Stimulated activated CD8-positive, alpha-beta memory T cell treated with anti-CD3 and anti-CD28 coated beads, Interleukin-2, amount 100 ng/mL, for 48 hours (primary cell): ENCODE data around the gene EFNA2.
"Not testable (repeated sequence)": the region's sequence is repeated elsewhere in the genome, so short reads cannot be mapped to it uniquely, and the experiment has no call there.

Experiments
- DNase-seq, 2 donors: peaks; one replicate each; pipeline ENCODE4 v3.0.0-alpha.2; 2020; ENCODE audit warnings: low read depth in 2 of 2

The EFNA2 gene

DNA sequence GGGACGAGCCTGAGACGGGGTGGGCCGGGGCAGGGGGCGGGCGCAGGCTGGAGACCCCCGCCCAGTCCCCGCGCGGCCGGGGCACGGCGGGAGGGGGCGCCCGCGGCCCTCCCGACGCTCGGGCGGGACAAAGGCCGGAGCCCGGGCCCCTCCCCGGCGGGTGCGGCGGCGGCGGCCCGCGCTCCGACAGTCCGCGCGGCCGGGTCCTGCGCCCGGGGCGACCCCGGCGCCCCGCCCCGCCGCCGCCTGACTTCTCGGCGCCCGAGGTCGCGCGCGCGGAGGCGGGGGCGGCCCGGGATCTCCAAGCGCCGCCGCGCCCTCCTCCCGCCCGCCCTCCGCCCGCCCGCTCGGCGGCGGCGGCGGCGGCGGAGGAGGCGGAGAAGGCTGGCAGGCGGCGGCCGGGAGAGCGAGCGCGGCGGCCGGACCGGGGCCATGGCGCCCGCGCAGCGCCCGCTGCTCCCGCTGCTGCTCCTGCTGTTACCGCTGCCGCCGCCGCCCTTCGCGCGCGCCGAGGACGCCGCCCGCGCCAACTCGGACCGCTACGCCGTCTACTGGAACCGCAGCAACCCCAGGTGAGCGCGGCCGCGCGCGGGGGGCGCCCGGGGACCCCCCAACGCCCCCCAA, at the start of gene EFNA2:
TSS of gene EFNA2 (plus strand) at position 137 of the 624 bp plus-strand sequence. CDS start at position 433, 296 bp downstream.
- no peak for DNase-seq

DNA sequence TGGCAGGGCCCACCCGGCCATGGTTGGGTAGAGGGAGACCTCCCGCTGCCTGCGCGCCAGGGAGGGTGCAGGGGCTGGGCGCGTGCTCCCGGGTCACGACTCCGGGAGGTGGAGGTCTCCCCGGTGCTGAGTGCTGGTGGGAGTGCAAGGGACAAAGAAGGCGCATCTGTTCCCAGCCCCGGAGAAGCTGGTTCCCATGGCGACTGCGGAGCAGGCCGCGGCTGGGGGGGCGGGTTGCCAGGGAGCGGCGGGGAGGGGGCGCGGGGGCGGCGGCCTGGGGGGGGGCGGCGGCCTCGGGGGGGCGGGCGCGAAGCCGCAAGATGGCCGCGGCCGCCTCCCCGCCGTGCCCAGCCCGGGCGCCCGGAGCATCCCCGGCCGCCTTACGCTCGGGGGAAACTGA, 49.1 kb upstream of the EFNA2 start:
- no peak for DNase-seq

DNA sequence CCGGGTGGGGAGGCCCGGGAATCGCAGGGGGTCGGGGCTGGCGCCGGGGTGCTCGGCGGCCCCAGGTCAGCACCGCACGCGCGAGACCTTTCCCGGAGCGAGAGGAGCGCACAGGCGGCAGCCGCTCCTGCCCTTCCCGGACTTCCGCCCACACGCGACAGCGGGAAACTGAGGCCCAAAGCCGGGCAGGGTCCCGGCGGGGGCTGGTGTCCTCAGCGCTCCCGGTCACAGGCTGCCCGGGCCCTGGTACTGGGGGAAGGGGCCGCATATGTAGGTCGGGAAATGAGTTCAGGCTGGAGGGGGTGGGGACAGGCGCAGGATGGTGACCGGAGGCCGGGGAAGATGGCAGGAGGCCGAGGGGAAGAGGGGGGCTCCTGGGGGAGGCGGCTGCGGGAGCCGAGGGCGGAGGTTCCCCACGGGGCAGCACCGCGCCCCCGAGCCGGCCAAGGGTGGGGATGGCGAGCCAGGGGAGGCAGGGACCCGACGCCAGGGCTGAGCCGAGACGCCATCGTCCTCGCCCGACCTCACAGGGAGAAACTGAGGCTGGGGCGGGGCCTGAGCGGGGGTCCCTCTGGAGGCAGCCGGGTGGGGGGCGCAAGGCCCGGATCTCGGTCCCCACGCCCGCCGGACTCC, 48.5 kb upstream of the EFNA2 start:
- no peak for DNase-seq

DNA sequence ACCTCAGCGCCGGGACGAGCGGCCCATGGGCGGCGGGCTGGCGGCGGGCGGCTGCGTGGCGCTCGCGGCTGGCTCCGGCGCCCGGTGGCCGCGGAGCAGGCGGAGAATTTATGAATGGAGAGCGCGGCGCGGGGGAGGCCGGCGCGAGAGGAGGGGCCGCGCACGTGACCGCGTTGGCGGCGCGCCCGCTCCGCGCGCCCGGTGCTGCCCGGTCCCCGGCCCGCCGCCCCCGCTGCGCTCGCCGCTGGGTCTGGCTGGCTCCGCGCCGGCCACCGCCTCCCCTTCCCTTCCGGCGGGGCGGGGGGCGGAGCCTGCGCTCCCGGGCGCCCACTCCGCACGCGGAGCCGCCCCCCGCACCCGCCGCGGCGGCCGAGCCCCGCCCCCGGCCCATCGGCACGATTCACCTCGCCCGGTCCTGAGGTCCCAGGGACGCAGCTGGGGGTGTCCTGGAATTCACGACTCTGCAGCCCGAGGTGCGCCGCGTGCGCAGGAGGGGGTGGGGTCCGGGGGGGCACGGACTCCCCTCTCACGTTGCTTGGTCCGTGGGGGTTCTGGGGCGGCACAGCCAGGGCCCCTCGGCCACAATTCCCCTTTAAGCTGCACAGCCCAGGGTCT, 47.8 kb upstream of the EFNA2 start, which contains the start of gene CBARP:
TSS of gene CBARP (minus strand) at position 252 of the 615 bp plus-strand sequence. CDS start 1,905 bp downstream, outside the sequence.
- DNase-seq: no peak

DNA sequence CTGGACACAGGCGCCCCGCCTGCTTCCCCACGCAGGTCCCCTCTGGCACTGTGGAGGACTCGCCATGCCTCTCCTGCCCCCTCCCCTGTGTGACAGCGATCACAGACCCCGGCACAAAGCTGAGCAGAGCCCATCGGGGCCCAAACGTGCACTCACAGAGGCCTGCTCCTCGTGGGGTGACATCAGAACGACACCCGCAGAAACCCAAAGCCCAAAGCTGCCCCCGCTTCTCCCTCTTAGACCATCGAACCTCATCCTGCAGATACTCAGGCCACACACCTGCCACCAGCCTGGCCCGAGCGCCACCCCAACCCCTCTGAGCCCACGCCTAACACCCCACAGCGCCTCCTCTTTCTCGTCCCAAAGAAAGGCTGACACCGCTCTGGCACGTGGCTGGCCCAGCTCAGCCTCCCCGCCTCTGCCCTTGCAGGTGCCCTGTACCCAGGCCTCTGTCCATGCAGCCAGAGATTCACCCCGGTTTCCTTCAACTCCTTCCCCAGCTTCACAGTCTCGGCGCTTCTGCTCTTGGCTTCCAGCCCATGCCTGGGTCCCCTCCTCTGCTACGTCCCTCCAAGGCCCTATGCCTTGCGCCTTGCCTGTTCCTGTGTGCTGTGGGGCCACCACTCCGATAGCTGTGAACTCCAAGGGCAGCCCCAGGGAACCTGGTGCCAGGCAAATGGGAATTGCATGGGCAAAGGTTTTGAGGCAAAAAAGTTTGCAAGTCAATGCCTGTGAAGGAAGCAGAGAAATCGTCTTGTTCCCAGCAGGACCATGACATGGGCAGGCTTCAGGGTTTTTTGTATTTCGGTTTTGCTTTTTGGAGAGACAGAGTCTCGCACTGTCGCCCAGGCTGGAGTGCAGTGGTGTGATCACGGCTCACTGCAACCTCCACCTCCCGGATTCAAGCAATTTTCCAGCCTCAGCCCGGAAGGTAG, 47.0 kb upstream of the EFNA2 start:
- DNase-seq: no peak

DNA sequence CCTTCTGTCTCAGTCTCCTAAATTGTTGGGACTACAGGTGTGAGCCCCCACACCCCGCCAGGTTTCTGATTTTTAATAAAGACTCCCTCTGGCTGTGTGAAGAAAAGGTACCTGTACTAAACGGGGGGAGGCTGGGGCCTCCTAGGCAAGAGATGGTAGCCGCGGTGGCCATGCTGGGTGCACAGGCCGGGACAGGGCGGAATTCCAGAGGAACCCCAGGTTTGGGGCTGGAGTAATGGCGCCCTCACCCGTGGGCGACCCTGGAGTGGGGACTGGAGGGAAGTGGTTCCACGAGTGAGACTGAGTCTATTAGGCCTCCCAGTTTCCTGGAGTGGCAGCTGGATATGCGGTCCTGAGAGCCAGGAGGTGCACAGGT, 46.3 kb upstream of the EFNA2 start:
- DNase-seq: no peak

DNA sequence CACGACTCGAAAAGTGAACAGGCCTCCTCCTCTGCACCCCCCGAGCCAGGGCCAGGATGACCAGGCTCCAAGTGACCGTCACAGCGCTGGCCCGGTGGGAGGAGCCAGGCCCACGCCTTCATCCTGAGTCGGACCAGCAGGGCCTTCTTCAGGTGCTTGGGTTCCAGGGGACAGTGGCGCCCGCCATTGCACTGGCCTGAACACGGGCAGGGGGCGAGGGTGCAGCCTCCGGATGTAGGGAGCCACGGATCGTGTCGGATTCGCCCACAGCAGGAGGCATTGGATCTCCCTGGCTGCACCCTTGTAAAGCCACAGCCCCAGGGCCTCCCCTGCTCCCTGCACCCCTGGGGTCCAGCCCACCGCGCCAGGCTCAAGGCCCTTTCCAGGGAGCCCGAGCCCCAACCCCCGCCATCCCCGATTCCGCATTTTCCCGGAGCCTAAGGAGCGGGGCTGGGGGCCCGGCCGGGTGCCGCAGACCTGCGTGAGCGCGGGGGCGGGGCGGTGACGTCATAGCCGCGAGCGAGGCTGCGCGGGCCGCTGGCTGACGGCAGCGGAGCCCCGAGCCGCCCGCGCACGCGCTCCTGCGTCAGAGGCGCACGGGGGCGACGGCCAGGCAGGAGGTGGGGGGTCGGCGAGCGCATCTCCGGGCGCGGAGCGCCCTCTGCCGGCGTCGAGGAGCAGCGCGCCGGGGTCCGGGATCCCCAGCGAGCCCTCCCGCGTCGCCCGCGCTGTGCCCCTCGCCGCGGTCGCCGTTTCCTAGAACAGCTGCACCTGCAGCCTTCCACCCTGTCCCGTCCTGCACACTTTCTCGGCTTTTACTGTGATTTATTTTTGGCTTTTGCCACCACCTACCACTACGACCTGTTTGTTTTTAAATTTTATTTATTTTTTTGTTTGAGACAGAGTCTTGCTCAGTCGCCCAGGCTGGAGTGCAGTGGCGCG, 45.6 kb upstream of the EFNA2 start:
- peak; percentile 89 to 99 for DNase-seq

DNA sequence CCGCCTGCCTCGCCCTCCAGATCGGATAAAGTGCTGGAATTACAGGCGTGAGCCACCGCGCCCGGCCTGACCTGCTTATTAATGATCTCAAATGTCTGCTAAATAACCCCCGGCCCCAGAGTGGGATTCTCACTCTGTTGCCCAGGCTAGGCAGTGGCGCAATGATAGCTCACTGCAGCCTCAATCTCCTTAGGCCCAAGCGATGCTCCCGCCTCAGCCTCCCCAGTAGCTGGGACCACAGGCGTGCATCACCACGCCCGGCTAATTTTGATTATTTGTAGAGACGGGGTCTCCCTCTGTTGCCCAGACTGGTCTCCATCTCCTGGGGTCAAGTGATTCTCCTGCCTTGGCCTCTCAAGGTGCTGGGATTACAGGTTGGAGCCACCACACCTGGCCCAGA, 44.7 kb upstream of the EFNA2 start:
- DNase-seq: no peak

DNA sequence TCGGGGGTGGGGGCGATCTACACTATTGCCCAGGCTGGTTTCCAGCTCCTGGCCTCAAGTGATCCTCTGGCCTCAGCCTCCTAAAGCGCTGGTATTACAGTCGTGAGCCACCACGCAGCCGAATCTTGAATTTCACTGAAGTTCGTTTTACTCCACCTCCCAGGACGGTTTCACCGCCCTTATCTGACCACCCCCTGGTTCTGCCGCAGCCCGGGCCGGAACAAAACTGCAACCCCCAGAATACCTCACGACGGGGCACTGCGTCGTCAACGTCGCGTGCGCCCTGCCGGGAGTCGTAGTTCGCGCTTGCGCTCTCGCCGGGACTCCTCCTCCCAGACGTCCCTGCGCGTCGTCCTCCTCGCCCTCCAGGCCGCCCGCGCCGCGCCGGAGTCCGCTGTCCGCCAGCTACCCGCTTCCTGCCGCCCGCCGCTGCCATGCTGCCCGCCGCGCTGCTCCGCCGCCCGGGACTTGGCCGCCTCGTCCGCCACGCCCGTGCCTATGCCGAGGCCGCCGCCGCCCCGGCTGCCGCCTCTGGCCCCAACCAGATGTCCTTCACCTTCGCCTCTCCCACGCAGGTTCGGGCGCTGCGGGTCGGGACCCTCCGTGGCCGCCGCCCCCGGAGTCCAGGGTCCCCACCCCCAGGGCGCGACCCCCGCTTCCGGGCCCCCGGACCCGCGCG, 44.1 kb upstream of the EFNA2 start, which contains the start of gene ATP5F1D:
TSS of gene ATP5F1D (plus strand) at position 335 of the 679 bp plus-strand sequence. CDS start at position 435, 100 bp downstream.
- DNase-seq: peak; percentile 90 to 96

DNA sequence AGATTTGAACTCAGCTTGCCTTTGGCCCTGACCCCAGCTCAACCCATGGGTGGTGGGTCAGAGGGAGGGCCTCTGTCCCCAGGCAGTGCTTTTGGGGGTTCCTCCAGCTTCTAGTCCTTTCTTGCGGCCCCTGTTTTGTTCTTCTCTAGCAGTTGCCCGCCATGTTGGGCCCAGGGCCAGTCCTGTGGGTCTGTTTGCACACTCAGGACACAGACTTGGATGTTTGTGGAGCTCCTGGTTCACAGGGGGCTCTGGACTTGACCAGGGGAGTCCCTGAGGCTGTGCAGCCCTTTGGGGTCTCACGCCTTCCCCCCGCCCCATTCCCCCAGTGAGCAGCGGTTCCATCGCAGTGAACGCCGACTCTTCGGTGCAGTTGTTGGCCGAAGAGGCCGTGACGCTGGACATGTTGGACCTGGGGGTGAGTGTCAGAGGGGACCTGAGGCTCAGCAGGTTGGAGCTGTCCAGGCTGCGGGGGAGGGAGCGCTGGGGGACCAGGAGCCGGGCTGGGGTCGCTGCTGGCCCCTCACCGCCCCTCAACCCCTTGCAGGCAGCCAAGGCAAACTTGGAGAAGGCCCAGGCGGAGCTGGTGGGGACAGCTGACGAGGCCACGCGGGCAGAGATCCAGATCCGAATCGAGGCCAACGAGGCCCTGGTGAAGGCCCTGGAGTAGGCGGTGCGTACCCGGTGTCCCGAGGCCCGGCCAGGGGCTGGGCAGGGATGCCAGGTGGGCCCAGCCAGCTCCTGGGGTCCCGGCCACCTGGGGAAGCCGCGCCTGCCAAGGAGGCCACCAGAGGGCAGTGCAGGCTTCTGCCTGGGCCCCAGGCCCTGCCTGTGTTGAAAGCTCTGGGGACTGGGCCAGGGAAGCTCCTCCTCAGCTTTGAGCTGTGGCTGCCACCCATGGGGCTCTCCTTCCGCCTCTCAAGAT, 41.6 kb upstream of the EFNA2 start:
- peak; percentile 79 to 84 for DNase-seq

DNA sequence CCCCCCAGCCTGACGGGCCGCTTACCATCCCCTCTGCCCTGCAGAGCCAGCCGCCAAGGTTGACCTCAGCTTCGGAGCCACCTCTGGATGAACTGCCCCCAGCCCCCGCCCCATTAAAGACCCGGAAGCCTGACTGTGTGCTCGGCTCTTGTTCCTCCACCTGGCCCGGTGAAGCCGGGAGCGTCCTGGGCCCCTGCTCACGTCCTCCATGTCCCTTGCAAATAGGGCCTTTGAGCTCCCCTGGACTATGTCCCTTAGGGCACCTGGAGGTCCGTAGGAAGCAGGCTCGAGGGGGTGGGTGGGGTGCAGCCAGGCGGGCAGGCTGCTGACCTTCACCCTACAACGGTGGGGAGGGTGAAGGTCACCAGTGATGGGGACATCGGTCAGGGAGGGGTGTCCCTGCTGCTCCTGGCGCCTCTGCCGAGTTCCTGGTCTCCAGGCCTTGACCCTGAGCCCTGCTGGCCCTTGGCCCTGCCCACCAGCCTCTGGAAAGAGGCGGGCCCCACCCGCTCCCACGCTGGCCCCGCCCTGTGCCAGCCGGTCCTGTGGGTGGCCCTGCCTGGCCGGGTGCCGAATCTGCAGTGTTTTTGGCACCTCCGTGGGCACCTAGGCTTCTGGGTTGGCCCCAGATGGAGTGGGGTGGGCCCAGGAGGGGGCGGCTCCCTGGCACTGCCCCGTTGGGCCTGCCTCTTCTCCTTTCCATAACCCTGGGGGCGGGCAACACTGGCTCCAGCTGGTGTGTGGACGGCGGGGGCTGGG, 40.8 kb upstream of the EFNA2 start:
- DNase-seq: no peak

DNA sequence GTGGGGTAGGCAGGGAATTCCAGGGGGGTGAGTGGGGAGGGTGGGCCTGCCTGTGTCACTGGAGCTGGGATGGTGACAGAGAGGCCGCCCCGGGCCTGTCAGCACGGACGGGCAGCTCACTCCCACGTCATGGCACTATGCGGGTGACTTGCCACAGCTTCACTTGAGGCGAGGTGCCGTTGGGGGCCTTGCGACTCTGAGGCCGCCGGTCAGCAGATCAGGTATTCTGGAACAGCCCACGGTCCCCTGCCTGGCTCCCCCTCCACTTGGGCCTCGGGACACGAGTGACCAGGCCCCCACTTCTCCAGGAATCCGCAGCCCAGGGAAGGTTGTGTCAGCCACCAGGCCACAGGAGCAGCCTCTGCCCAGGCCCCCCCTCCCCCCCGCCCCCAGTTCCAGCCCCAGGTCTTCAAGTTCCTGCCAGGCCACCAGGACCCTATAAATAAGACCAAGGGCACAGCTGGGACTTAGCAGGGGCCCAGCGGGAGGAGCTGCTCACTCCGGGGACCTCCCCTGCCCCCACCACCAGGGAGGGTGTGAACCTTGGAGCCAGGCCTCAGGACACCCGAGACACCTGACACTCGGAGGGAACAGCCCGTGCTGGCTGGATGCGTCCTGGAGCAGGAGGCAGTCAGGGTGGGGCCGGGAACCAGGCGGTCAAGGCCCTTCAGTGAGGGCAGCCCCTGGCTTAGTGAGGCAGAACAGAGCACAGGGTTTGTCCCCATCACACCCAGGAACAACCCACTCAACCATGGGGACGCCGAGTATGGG, 40.0 kb upstream of the EFNA2 start:
- DNase-seq: no peak

DNA sequence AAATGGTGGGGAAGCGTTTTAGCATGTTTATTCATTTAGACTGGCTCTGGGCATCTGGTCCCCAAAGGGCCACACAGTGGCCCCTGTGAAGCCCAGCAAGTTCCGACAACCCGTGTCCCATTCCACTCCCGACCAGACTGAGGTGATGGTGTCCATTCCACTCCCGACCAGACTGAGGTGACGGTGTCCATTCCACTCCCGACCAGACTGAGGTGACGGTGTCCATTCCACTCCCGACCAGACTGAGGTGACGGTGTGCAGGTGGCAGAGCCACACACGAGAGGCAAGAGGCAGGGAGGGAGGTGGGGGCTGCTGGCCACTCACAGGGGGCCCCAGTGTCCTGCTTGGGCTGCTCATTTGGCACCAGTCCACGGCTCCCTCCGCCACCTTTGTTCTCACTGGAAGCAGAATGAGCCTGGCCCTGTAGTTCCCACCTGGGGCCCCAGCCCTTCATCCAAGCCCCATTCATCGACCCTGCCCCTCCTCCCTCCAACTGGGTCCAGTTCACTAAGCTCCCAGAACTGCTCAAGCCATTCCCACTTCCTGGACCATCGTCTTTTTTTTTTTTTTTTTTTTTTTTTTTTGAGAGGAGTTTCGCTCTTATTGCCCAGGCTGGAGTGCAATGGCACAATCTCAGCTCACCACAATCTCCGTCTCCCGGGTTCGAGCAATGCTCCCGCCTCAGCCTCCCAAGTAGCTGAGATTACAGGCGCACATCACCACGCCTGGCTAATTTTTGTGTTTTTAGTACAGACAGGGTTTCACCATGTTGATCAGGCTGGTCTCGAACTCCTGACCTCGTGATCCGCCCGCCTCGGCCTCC, 39.2 kb upstream of the EFNA2 start:
- not testable (repeated sequence) for DNase-seq

DNA sequence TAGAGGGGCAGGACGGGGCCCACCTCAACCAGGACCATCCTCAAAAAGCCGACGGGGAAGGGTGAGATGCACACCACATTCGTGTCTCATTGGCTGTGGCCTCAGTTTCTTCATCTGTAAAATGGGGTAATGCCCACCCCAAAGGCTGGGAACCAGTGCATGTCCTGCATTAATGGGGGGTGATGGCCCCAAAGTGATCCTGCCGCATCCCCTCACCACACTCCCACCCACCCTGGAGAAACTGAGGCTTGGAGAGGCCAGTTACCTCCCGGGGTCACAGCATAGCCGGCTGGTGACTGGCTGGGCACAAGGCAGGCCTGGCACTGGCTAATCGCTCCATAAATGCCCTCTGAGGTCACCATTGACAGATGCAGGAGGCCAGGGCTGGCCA, 37.9 kb upstream of the EFNA2 start:
- no peak for DNase-seq

DNA sequence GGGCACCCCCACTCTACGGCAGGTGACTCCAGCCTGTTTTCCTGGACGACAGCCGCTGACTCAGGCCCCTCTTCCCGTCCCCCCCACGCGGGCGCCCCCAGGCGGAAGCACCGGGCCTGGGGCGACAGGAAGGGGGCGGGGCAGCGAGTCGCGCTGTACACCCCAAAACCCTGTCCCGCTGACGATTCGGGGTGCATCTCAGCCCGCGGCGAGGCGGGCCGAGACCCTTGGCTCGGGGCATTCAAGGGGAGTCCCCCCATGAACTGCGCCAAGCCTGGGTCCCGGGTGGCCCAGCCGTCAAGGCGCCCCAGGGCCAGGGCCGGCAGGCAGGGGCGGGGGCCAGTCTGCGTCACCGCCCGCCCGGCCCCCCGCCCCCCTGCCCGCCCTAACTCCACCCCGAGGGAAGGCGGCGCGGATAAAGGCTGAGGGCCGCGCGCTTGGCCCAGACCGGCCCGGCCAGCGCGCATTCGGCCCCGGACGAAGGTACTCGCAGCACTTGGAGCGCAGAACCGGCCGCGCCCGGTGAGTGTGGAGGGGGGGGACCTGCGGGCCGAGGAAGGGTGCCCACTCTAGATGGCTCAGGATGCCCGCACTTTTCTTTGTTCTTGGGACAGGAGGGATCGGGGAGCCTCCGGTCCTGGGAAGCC, 37.4 kb upstream of the EFNA2 start, which contains the start of gene MIDN:
TSS of gene MIDN (plus strand) at position 445 of the 647 bp plus-strand sequence. CDS start 1,714 bp downstream, outside the sequence.
- DNase-seq: peak in 1 of 2 donors; percentile 59

DNA sequence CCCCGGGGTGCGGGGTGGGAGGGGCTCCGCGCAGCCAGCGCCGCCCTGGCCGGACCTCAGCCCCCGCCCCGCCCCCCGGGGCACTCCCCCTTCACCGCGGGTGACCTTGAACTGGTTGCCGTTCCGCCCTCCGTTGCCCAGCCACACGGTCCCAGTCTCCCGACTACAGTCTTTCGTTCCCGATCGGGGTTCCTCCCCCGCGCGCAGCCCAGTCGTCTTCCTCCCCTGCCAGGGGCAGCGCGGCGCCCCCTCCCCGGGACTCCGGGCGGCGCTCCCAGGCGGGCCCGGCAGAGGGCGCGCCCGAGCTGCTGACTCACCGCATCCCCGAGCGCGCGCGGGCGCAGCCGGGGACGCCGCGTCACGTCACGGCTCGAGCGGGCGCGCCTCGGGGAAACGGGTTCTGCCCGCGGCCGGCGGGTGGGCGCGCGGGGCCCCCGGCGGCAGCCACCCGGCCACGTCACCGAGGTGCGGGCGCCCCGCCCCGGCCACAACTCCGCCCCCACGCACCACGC, 36.8 kb upstream of the EFNA2 start:
- DNase-seq: peak; percentile 72 to 78
